IPS-18a (cell line): ENCODE measurements around the gene TSPAN15.

ENCODE experiments used
- H3K27ac ChIP-seq: one replicate; pipeline ENCODE4 v1.5.1; 2013; ENCODE audit warnings: low read length
- H3K27me3 ChIP-seq: one replicate; pipeline ENCODE4 v1.6.1; 2013; ENCODE audit warnings: mild to moderate bottlenecking, low read length; ENCODE audit not compliant: control insufficient read depth, insufficient read depth
- H3K36me3 ChIP-seq: one replicate; pipeline ENCODE4 v1.6.1; 2013; ENCODE audit warnings: low read depth, low read length; ENCODE audit not compliant: control insufficient read depth
- H3K4me1 ChIP-seq: one replicate; pipeline ENCODE4 v1.6.1; 2013; ENCODE audit warnings: low read depth, low read length; ENCODE audit not compliant: control insufficient read depth
- H3K4me3 ChIP-seq: one replicate; pipeline ENCODE4 v1.5.1; 2013; ENCODE audit warnings: low read length
- H3K9ac ChIP-seq: one replicate; pipeline ENCODE4 v1.6.1; 2013; ENCODE audit warnings: mild to moderate bottlenecking, low read length, moderate library complexity
- H3K9me3 ChIP-seq: one replicate; pipeline ENCODE4 v1.6.1; 2013; ENCODE audit warnings: low read depth, low read length; ENCODE audit not compliant: control insufficient read depth

Gene TSPAN15

DNA sequence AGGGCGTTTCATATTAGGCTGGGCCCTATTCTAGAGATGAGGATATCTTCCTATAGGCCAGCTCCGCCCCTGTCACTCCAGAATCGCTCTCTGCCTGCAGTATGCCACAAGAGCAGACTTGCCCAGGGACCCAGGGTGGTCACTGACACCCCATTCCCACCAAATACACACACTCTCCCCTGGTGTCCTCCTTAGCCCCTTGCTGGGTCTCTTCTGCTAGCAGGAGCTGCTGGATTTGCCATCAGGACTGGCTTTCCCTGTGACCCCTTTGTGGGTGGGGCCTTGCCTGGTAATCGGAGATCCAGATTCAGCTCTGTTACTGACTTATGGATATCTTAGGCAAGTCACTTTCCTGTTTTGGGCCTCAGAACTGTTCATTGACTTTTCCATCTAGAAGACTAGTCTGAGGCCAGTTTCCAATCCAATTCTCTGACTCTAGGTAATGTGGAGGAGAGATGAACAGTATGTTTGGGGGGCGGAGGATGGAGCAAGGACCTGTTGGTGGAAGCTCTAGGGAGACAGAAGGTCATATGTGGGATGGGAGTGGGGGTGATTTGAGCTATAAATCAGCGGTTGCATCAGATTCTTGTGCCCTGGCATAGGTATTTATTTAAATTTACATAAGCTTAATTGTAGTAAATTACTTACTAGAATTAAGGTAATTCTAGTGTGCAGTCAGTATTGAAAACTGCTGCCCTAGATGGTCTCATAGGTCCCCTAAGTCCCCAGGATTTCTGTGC, 1.6 kb downstream of the TSPAN15 start:
- Histone ChIP-seq H3K27ac (no peak overlapping the region), H3K4me3 (no peak overlapping the region), H3K27me3 (peaks cover 21% of the 10 kb centered on the region), H3K4me1 (peaks cover 3% of the 10 kb centered on the region), H3K36me3 (no peaks in the 10 kb centered on the region), H3K9me3 (no peaks in the 10 kb centered on the region), H3K9ac (no peak overlapping the region)

DNA sequence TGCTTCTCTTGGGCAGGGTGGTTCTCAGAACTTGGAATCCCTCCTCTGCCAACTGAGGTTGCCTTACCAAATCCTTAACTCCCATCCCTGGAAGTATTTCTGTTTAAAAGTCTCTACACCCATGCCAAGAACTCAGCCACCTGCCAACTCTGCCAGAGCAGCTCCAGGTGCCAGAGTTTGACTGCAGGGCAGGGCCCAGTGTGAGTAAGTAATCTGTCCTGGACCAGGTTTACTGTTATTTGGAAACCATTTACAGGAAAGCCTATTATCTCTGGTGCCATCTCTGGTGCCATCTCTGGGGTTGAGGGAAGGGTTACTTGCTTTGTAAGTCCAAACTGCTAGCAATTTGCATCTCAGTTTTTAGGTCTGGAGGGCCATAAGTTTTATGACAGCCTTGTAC, 2.5 kb downstream of the TSPAN15 start:
- Histone ChIP-seq H3K27me3 (peaks cover 21% of the 10 kb centered on the region), H3K36me3 (no peaks in the 10 kb centered on the region), H3K4me1 (peaks cover 3% of the 10 kb centered on the region), H3K9me3 (no peaks in the 10 kb centered on the region), H3K27ac (no peak overlapping the region), H3K9ac (no peak overlapping the region), H3K4me3 (no peak overlapping the region)

DNA sequence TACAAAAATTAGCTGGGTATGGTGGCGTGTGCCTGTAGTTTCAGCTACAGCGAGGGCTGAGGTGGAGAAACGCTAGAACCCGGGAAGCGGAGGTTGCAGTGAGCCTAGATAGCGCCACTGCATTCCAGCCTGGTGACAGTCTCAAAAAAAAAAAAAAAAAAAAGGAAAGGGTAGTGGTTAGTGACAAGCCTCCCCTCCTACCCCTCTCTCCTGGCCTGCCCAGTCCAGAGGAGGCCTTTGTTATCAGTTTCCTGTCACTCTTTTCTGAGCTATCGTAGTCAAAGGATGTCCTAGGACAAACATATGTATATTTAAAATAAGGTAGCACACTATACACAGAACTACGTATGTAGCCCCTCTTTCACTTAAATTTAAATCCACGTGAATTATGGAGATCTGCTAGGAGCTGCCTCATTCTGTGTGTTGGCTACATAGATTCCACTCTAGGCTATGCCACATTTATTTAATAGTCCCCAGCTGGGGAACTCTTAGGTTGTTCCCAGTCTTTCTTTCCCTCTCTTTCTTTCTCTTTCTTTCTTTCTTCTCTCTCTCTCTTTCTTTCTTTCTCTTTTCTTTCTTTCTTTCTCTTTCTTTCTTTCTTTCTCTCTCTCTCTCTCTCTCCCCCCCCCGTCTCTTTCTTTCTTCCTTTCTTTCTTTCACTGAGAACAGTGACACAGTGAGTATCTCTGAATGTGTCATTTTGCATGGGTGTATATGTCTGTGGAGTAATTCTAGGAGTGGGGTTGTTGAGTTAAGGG, 3.9 kb downstream of the TSPAN15 start:
- Histone ChIP-seq H3K4me1 (peaks cover 3% of the 10 kb centered on the region), H3K4me3 (no peak overlapping the region), H3K9me3 (no peaks in the 10 kb centered on the region), H3K36me3 (no peaks in the 10 kb centered on the region), H3K9ac (no peak overlapping the region), H3K27ac (no peak overlapping the region), H3K27me3 (peaks cover 21% of the 10 kb centered on the region)

DNA sequence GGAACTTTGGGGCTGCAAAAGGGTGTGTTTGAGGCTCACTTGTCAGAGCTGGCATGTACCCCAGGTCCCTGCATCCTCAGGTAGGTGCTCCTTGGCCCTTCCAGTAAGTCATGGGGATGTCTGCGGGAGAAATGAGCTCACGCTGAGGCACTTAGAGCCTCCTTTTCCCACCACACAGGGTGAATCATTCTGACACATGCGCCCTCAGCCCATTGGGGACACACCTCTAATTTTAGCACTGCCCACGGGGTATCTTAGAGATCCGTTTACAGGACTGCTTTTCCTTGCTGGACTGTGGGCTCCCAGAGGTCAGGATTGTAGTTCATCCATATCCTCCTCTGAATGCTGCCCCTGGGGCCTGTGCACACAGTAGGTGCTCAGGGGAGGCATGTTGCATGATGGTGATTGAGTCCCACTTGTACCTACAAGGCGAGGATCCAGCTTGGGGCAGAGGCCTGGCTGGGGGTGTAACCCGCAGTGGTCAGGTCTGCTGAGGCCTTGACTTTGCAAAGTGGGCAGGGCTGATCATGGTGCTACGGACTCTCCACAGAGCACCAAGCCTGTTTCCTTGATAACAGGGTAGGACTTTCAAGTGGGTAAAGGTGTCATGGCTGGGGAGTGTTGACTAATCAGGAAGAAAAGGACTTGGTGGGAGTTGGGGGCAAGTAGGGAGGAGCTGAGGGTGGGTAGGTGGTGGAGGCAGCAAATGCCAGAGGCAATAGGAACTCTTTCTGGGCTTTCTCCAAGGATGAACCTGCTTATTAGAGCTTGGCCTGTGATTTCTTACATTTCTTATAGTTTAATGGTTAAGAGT, 5.8 kb downstream of the TSPAN15 start:
- Histone ChIP-seq H3K4me1 (peaks cover under 1% of the 10 kb centered on the region), H3K9me3 (no peaks in the 10 kb centered on the region), H3K4me3 (no peak overlapping the region), H3K36me3 (no peaks in the 10 kb centered on the region), H3K9ac (no peak overlapping the region), H3K27ac (no peak overlapping the region), H3K27me3 (peaks cover 14% of the 10 kb centered on the region)

DNA sequence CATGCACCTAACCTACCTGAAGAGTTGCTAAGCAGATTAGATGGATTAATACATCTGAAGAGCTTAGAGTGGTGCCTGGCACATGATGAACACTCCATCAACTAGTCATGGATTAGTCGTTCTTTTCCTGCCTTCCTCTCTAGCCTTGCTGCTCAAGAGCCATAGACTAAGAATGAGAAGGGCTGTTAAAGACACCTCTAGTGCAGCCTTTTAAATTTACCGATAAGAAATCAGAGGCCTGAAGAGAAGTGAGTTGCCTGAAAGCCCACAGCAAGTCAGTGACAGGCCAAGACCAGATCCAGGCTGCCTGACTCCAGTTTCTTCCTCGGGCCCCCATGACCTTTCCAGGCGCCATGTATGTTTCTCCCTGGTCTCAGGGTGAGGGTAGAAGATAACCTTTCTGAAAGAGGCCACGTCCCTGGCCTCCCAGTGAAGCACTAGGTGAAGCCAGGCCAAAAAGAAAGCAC, 6.5 kb downstream of the TSPAN15 start:
- Histone ChIP-seq H3K27ac (no peak overlapping the region), H3K9ac (no peak overlapping the region), H3K27me3 (peaks cover 7% of the 10 kb centered on the region), H3K4me3 (no peak overlapping the region), H3K36me3 (no peaks in the 10 kb centered on the region), H3K4me1 (no peaks in the 10 kb centered on the region), H3K9me3 (no peaks in the 10 kb centered on the region)

DNA sequence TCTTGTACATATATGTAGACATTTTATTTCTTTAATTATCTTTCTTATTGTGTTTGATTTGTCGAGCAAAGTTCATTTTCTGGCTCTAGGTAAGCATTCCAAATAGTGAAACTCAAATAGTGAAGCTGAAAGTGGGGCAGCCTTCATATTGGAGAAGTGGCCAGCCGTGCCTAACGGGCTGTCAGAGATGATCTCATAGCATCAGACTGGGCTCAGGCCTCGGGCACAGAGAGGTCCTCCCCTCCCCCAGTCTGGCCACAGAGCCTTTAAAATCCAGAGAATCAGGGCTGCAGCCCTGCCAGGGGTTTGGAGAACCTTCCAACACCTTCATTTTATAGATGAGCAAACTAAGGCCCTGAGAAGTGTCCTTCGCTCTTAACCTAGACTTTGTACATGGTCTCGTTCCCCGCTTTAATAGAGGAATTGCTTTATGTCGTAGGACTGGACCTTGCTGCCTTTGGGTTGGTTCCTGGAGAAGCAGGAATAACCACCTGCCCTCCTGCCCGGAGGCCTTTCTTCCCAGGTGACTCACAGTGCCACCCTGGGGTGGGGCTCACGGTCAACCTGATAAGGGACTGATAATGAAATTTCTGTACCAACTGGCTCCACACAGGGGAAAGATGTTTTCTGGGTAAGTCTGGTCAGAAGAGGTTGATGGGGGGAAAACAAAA, 7.3 kb downstream of the TSPAN15 start:
- Histone ChIP-seq H3K27ac (no peak overlapping the region), H3K9ac (no peak overlapping the region), H3K27me3 (no peaks in the 10 kb centered on the region), H3K4me3 (no peak overlapping the region), H3K9me3 (no peaks in the 10 kb centered on the region), H3K36me3 (no peaks in the 10 kb centered on the region), H3K4me1 (no peaks in the 10 kb centered on the region)

DNA sequence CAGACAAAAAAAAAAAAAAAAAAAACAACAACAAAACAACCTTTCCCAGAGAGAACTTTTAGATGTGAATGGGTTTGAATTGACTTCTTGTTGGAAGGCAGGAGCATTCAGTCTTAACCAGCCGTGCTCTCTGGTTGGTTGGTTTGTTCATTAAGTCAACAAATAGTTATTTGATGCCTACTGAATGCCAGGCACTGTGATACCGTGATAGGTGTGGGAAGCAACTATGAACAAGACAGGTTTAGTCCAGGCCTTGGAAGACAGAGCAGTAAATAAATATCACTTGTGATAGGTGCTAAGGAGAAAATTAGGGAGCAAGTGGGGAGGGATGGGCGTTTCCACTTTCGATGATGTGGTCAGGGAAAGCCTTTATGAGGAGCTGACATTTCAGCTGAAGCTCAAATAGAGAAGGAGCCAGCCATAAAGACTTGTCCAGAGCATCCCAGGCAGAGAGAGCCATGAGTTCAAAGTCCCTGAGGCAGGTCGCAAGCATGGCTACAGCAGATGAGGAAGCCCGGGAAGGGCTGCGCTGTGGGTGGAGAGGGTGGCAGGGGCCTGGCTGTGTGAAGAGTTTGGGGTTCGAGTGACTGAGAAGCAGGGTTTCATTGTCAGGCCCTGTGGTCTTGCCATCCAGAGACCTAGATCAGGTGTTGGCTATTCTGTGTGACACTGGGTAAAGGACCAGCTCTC, 8.0 kb downstream of the TSPAN15 start:
- no peak overlapping the region for H3K9ac ChIP-seq
- H3K27ac ChIP-seq, result no peak overlapping the region
- H3K27me3 ChIP-seq, result no peaks in the 10 kb centered on the region
- H3K4me1 ChIP-seq, result no peaks in the 10 kb centered on the region
- H3K9me3 ChIP-seq, result no peaks in the 10 kb centered on the region
- no peaks in the 10 kb centered on the region for H3K36me3 ChIP-seq
- no peak overlapping the region for H3K4me3 ChIP-seq

DNA sequence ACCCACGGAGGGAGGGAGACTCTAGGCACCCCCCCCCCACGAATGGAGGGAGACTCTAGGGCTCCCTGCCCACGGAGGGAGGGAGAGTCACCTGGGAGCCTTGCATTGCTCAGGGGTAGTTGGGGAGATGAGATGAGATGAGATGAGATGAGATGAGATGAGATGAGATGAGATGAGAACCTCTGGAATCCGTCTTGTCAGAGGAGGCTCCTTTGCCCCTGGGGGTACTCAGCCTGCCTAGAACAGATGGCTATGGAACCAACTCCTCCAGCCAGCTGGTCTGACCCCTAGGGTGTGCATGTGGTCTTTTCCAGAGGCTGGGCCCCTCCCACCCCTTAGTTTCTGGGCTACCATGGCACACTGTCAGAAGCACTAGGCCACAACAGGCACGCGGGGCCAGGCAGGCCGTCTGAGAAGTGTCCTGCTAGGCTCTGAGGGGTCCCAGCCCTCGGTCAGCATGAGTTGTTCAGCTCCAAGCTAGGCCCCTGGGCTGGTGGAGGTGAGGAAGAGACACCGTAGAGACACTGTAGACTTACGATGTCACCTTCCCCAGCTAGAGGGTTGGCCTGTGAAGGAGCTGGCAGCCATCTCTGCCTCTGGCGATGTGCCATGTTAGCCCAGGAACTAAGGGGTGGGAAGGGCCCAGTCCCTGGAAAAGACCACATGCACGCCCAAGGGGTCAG, 8.8 kb downstream of the TSPAN15 start:
- Histone ChIP-seq H3K9me3 (no peaks in the 10 kb centered on the region), H3K27ac (no peak overlapping the region), H3K27me3 (no peaks in the 10 kb centered on the region), H3K36me3 (no peaks in the 10 kb centered on the region), H3K4me1 (no peaks in the 10 kb centered on the region), H3K4me3 (no peak overlapping the region), H3K9ac (no peak overlapping the region)

DNA sequence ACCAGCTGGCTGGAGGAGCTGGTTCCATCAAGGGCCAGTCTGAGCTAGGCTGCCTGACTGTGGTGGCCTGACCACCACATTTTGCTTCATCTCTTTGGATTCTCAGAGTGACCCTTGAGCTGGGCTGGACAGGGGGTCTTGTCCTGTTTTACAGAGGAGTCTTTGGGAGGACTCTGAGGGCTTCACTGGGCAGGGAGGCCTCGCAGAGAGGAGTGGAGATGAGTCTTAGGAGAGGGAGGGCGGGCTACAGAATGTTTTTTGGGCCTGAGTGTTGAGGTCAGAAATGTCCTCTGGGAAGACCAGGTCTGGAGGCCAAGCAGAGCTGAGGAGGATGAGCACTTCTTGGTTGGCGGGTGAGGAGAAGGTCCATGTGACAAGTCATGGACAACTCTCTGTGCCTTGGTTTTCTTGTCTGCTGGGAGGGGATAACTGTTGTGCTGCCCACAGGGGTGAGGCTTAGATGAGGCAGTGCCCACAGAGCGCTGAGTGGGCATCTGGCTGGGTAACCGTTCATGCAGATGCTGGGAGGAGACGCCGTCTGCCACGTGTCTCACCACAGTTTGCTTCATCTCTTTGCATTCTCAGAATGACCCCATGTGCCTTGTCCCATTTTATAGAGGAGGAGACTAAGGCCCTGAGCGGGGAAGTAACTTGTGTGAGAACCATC, 9.4 kb downstream of the TSPAN15 start:
- Histone ChIP-seq H3K4me1 (no peaks in the 10 kb centered on the region), H3K4me3 (no peak overlapping the region), H3K27ac (no peak overlapping the region), H3K36me3 (no peaks in the 10 kb centered on the region), H3K9me3 (no peaks in the 10 kb centered on the region), H3K9ac (no peak overlapping the region), H3K27me3 (no peaks in the 10 kb centered on the region)
